Liver (tissue), 3 donors: Measurements from ENCODE around the gene TOLLIP.
"Not testable (repeated sequence)": the region's sequence is repeated elsewhere in the genome, so short reads cannot be mapped to it uniquely, and the experiment has no call there.

Experiments
- EGR1 ChIP-seq, 2 donors: IDR thresholded peaks; 2 replicates each; pipeline ENCODE4 v1.6.1; 2016 to 2018; ENCODE audit warnings: antibody characterized with exemption in 2 of 2, low read depth in 2 of 2
- GABPA ChIP-seq, 2 donors: IDR thresholded peaks in 1 of 2; conservative IDR thresholded peaks in 1 of 2; 2 replicates each; pipeline ENCODE4 v1.6.1; 2016; ENCODE audit warnings: antibody characterized with exemption in 2 of 2, mild to moderate bottlenecking in 1 of 2, moderate library complexity in 1 of 2
- RAD21 ChIP-seq, 2 donors: IDR thresholded peaks; 2 replicates each; pipeline ENCODE4 v1.6.1; 2016; ENCODE audit warnings: antibody characterized with exemption in 2 of 2, mild to moderate bottlenecking in 2 of 2
- TAF1 ChIP-seq: conservative IDR thresholded peaks from 2 replicates; pipeline ENCODE4 v1.6.1; 2016; ENCODE audit warnings: antibody characterized with exemption, mild to moderate bottlenecking
- TF ChIP-seq, protein P1 (sequence below): fragments of 150-350 bp; IDR thresholded peaks from 2 replicates; pipeline ENCODE4 v1.5.1; 2017; ENCODE audit warnings: improper control_type of control experiment, low read depth, low read length; ENCODE audit not compliant: missing input control
- TF ChIP-seq, protein P2 (sequence below): IDR thresholded peaks from 2 replicates; pipeline ENCODE4 v1.6.1; 2016; ENCODE audit warnings: antibody characterized with exemption
- TF ChIP-seq, protein P3 (sequence below): IDR thresholded peaks from 2 replicates; pipeline ENCODE4 v1.6.1; 2016; ENCODE audit warnings: antibody characterized with exemption
- TF ChIP-seq, protein P4 (sequence below): IDR thresholded peaks from 2 replicates; pipeline ENCODE4 v1.6.1; 2016; ENCODE audit warnings: antibody characterized with exemption
- donor health status: healthy.
- donor health status: healthy.

DNA sequence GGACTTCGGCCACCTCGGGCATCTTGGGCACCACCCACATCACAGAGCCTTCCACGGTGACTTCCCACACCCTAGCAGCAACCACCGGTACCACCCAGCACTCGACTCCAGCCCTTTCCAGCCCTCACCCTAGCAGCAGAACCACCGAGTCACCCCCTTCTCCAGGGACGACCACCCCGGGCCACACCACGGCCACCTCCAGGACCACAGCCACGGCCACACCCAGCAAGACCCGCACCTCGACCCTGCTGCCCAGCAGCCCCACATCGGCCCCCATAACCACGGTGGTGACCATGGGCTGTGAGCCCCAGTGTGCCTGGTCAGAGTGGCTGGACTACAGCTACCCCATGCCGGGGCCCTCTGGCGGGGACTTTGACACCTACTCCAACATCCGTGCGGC lies 65.9 kb downstream of the TOLLIP start:
- TF ChIP-seq, protein P1, sequence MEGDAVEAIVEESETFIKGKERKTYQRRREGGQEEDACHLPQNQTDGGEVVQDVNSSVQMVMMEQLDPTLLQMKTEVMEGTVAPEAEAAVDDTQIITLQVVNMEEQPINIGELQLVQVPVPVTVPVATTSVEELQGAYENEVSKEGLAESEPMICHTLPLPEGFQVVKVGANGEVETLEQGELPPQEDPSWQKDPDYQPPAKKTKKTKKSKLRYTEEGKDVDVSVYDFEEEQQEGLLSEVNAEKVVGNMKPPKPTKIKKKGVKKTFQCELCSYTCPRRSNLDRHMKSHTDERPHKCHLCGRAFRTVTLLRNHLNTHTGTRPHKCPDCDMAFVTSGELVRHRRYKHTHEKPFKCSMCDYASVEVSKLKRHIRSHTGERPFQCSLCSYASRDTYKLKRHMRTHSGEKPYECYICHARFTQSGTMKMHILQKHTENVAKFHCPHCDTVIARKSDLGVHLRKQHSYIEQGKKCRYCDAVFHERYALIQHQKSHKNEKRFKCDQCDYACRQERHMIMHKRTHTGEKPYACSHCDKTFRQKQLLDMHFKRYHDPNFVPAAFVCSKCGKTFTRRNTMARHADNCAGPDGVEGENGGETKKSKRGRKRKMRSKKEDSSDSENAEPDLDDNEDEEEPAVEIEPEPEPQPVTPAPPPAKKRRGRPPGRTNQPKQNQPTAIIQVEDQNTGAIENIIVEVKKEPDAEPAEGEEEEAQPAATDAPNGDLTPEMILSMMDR: not testable (repeated sequence)
- TF ChIP-seq, protein P2, sequence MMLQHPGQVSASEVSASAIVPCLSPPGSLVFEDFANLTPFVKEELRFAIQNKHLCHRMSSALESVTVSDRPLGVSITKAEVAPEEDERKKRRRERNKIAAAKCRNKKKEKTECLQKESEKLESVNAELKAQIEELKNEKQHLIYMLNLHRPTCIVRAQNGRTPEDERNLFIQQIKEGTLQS: not testable (repeated sequence)
- not testable (repeated sequence) for TF ChIP-seq GABPA (IDR thresholded peaks at IDR 0.05 in 1 of 2, conservative IDR thresholded peaks at IDR 0.05 in 1 of 2); TAF1; RAD21 (IDR thresholded peaks at IDR 0.05); EGR1 (IDR thresholded peaks at IDR 0.05; ENCODE audit: low read depth in 2 of 2)
- TF ChIP-seq, protein P3, sequence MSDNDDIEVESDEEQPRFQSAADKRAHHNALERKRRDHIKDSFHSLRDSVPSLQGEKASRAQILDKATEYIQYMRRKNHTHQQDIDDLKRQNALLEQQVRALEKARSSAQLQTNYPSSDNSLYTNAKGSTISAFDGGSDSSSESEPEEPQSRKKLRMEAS: not testable (repeated sequence)
- TF ChIP-seq, protein P4, sequence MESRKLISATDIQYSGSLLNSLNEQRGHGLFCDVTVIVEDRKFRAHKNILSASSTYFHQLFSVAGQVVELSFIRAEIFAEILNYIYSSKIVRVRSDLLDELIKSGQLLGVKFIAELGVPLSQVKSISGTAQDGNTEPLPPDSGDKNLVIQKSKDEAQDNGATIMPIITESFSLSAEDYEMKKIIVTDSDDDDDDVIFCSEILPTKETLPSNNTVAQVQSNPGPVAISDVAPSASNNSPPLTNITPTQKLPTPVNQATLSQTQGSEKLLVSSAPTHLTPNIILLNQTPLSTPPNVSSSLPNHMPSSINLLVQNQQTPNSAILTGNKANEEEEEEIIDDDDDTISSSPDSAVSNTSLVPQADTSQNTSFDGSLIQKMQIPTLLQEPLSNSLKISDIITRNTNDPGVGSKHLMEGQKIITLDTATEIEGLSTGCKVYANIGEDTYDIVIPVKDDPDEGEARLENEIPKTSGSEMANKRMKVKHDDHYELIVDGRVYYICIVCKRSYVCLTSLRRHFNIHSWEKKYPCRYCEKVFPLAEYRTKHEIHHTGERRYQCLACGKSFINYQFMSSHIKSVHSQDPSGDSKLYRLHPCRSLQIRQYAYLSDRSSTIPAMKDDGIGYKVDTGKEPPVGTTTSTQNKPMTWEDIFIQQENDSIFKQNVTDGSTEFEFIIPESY: not testable (repeated sequence)
